Stimulated activated CD8-positive, alpha-beta memory T cell treated with anti-CD3 and anti-CD28 coated beads, Interleukin-7, amount 100 ng/mL, for 1 hour (primary cell): ENCODE measurements around the gene SUMF1.

ENCODE experiments used
- DNase-seq, 2 donors: peaks; one replicate each; pipeline ENCODE4 v3.0.0-alpha.2; 2020; ENCODE audit warnings: low read depth in 2 of 2

Gene SUMF1

DNA sequence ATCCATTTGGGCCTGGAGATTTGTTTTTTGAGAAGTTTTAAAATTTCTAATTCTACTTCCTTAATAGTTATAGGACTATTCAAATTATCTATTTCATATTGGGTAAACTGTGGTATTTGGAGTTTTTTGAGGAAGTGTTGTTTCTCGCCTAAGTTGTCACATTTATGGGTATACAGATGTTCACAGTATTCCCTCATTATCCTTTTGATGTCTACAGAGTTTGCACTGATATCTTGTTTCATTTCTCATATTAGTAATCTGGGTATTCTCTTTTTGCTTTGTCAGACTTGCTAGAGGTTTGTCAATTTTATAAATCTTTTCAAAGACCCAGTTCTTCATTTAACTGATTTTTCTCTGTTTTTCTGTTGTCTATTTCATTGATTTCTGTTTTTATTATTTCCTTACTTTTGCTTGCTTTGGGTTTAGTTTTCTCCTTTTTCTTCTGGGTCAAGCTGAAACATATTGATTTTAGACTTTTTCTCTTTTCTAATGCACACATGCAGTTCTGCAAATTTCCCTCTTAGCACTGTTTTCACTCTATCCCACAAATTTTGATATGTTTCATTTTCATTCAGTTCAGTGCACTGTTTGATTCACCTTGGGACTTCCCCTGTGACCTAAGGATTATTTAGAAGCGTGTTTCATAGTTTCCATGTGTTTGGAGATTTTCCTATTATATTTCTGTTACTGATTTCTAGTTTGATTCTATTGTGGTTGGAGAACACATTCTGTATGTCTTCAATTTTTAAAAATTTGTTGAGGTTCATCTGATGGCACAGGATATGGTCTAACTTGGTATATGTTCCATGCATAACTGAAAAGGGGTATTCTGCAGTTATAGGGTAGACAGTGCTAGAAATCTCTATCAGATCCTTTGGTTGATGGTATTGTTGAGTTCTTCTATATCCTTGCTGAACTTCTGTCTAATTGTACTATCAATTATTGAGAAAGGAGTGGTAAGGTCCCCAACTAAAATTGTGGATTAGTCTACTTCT, 79.6 kb downstream of the SUMF1 start:
- DNase-seq, result no peak

DNA sequence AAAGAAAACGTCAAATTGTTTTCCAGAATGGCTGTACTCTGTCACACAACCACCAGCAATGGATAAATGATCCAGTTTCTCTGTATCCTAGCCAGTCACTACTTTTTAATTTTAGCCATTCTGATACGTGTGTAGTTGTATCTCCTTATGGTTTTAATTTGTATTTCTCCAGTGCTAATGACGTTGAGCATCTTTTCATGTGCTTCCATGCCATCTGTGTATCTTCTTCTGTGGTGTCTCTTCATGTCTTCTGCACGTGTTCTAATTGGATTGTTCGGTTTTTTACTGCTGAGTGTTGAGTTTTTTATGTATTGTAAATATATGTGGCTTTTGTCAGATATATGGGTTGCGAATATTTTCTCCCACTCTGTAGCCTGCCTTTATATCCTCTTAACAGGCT, 81.9 kb downstream of the SUMF1 start:
- no peak for DNase-seq

DNA sequence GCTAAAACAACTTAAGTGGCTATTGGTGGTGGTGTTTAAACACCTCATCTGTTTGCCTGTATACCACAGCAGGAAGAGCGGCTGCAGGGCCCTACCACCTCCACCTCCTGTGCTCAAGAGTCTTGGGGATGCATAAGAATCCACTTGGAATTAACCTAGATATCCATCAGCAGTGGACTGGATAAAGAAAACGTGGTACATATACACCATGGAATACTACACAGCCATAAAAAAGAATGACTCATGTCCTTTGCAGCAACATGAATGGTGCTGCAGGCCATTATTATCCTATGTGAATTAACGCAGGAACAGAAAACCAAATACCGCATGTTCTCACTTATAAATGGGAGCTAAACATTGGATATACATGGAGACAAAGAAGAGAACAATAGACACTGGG, 87.1 kb downstream of the SUMF1 start:
- no peak for DNase-seq

DNA sequence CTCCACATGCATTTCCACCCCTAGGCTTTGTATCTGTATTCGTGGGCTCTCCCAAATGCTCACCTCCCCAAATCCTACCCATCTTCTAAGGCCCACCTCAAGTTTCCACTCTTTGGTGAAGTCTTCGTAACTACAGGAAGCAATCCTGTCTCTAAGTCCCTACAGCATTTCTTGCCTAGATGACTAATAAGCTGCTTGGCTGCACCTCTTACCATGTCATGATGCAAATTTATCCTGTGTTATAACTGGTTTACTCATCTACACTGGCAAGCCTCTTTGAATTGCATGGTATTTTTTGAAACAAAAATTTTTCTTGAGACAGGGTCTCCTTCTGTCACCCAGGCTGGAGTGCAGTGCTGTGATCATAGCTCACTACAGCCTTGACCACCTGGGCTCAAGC, 90.6 kb downstream of the SUMF1 start:
- DNase-seq, result no peak

DNA sequence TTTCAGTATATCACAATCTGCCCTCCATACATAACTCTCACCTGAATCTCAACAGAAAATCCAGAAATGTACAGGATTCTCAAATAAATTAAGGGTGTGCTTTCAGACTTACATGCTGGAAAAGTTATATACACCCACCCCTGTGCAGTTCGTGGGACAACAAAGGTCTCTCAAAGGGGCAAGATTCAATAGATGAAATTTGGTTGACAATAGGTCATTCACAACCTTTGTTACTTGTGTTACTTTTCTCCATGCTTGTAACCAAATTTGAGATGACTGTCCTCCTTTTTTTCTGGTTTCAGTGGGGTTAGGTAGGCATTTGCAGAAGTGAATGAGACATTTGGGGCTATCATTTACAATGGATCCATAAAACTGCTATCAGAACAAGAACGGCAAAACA, 91.2 kb downstream of the SUMF1 start:
- DNase-seq, result no peak

DNA sequence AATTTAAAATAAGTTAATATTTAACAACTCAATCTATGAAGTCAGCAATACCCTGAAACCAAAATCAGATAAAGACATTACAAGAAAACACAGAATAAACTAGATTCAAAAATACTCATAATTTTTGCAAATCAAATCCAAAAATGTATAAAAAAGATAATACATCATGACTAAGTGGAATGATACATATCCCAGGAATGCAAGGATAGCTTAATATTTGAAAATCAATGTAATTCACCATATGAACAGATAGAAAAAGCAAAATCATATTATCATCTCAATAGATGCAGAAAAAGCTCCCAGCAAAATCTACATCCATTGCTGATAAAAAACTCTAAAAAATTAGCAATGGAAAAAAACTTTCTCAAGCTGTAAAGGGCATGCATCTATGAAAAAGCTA, 93.4 kb downstream of the SUMF1 start:
- no peak for DNase-seq

DNA sequence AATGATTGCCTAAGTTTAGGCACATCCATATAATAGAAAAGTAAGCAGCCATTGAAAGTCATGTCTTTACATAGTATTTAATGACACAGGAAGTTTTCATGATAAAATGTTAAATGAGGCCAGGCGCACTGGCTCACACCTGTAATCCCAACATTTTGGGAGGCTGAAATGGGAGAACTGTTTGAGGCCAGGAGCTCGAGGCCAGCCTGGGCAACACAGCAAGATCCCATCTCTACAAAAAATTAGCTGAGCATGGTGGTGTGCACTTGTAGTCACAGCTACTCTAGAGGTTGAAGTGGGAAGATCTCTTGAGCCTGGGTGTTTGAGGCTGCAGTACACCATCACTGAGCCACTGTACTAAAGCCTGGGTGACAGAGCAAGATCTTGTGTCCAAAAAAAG, 104.5 kb downstream of the SUMF1 start:
- DNase-seq, result no peak

DNA sequence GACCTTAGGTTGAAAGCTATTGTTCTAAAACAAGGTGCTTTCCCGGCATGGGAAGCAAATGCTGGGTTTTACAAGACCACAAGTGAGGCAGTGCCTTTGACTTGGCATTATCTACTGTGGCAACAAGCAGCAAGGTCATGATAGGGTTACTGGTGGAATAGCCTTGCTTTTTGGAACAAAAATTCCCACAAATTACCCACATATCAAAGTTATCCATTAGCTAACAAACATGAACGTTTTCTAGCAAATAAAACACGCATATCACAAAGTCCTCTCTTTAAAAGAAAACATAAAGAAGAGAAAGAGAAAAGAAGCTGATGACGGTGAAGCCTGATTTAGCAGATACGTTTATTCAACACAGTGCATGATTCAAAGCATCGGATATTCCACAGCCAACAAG, 106.3 kb downstream of the SUMF1 start:
- no peak for DNase-seq

DNA sequence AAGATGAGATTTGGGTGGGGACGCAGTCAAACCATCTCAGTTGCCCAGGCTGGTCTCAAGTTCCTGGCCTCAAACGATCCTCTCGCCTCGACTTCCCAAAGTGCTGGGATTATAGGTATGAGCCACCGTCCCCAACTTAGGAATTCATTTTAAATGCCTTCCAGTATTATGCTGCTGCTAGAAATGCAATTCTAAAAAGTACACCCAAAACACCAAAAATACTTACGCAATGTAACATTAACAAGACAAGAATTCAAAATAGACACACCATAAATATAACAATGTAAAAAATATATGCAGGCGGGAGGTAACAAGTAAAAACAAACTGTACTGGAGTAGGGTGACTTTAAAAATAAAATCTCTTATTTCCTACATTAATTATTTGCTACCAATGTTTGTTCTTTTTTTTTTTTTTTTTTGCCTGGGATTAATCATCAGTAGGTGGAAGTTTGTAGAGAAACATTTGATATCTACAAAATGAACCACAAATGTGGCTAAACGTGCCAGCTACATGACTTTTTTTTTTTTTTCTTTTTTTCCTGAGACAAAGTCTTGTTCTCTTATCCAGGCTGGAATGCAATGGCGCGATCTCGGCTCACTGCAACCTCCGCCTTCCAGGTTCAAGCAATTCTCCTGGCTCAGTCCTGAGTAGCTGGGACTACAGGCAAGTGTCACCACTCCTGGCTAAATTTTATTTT, 107.1 kb downstream of the SUMF1 start:
- DNase-seq, result no peak

DNA sequence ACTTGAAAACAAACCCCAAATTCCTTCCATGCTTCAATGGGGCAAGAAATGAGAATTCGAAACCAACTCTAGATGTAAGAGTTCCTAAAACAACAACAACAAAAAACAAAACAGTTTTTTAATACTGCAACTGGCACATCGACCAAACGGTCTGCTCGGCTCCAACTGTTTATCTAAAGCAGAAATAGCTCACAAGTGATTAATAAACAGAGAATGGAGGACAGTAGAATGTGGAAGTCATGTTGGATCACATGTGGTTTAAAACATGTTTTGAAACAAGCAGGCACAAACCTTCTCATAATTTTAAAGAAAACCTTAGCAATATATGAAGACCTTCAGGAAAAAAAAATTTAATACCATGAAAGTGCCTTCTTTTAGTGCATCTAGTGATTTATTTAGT, 108.8 kb downstream of the SUMF1 start:
- DNase-seq, result no peak

DNA sequence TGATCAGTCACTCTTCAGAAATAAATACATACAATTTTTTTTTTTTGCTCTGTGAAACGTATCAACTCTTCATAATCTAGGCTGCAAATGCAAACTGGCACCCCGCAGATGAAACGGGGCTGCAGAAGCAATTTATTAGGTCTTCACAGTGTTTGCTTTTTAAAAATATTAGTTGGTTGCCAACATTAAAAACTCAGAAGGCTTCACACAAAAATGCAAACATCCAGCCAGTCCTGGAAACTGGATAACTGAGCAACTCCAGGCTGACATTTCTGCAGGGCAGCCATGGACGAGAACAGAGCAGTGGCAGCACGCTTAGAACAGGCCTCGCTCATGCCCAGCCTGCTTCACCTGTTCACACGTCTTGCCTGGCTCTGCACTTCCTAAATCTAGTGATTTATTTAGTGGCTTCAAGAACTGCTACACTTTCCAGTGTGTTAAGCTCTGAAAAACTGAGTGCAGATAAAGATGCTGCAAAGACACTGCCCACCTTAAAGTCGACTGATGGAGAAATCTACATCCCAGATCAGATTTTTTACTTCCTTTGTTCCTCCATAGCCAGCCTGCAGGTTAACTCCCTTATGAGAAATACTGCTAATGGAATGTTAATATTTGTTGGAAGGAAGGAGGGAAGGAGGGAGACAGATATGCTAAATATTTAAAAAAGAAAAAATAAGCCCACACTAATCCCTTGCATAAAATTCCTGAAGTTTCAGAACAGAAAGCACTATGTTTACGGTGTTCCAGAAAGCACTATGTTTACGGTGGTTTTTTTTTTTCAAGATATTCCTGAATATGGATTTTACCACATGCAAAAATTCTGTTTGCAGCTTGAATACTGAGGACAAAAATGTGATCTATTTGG, 110.3 kb downstream of the SUMF1 start:
- DNase-seq, result no peak

DNA sequence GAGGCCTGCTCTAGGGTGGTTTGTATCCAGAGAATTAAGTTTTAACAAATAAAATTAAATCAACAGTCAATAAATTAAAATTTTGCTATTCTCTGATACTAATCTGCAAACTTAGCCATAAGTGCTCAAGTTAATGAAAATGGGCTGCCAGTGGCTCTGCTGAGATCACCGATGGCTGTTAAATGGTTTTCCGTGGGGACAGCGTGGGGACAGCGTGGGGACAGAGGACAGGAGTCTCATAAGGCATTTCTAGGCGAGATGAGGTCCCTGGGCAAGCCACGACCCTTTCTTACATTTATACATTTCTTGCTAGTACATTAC, 110.9 kb downstream of the SUMF1 start:
- DNase-seq, result no peak

DNA sequence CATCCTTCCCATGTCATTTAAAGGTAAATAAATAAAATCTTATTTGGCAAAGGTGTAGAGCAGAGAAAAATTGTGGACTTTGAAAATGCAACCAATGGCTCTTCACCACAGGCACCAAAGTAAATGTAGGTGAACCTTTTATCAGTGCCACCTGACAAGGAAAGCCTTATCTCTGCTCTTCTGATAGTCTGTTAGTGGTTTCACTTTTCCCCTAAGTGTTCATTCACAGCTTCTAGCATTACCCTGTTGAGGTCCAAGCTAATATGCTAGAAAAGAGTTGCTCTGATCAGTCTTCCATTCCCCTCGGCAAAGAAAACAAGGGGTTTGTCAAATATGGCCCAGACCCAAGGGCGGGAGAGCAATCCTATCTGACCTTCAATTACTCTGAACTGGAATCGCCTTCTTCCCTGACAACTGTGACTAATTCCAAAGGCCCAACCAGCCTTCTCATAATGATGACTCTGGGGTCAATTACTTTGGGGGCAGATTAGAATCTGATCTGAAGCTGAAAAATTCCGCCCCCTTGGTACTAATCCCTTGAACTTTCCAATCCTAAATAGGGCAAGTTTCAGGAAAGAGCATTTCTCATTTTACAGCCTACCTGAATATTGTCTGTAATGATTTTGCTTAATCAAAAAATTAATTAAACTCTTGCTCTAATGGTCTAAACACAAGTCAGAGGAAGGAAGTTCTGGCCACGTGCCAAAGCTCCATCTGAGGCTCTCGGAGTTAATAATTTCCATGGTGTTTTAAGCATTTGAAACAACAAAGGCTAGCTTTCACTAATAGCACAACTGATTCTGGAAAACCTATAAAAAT, 111.5 kb downstream of the SUMF1 start:
- DNase-seq, result no peak

DNA sequence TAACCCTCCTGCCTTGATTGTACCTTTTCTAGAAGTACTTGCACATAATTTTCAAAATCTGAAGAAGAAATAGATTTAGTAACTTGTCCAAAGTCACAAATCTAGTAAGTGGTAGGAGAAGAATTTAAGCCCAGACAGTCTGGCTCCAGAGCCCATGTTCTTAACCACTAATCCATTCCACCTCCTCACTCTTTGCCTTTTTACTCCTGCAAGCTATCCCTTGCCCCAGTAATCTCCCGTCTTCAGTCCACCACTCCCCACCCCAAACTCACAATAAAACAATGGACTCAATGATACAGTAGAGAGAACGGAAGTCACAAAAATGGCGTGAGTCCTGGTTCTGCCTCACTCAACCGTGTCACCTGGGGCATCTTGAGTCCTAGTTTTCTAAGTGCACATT, 115.2 kb downstream of the SUMF1 start:
- no peak for DNase-seq

DNA sequence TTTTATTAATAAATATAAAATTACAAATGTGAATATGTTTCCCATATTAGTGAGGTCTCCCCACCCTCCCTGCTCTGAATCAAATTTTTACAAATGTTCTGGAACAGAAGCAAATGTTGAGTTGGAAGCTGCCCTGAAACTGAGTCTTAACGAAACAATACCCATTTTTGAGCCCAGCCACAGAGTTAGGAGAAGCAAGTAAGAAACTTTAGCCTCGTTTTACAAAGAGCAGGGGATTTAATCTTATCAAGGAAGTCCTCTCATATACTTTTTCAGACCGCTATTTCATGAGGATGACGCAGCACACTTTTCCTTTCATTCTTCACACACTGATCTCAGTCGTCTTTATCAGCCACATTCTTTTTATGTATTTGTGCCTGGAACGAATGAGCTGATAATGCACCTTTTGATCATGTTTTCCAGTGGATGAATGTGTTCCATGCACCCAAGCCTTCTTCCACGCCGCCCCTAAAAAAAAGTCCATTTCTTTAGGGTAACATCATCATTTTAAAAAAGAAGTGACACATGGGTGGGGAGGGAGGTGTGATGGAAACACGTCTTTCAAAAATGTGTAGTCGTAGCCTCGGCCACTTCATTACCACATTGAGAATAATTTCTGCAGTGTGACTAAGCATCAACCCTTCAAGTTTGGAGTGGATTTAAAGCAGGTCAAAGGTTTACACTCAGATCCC, 115.8 kb downstream of the SUMF1 start:
- no peak for DNase-seq

DNA sequence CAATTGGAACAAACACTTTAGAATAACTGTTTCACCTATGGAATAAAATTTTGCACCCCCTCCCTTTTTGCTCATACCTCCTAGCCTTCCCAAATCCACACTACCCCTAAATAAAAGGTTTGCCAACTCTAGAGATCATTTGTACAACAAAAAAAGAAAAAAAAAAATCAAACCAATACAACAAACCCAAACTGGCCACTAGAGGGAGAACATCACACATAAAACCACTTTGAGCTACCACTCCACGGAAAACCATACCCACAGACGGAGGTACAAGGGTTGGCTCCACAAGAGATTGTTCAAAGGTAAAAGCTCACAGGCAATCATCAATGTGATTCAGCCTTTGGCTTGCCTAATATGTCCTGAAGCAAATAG, 116.3 kb downstream of the SUMF1 start:
- no peak for DNase-seq

DNA sequence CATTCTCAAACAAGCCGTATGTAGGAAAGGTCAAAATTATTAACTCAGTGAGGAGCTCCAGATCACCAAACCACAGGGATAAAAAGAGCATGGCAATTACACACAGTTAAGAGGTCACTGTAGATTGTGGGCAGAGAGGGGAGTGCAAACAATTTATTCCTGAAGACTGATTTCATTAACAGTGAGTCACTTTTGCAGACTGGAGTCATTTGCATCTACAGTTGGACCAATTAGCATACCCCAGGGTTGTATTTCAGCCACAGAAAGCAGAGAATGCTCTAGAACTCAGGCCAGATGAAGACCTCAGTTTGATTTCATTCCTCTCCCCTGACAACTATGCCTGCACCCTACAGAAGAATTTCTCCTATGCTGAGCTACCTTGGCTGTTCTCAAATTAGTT, 123.8 kb downstream of the SUMF1 start:
- no peak for DNase-seq

DNA sequence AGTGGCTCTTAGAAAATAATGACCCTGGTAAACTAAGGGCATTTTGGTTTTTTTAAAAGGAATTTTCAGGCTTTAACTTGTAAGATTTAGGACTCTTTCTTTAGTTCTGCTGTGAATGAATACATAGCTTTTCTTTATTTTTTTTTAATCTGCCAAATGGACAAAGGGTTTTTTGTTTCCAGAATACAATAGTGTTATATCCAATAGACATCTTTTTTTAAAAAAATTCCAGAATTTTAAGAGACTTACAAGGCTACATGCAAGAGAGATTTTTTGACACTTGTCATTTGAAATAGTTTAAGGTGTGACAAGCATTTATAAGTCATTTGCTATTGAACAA, 125.8 kb downstream of the SUMF1 start:
- no peak for DNase-seq

DNA sequence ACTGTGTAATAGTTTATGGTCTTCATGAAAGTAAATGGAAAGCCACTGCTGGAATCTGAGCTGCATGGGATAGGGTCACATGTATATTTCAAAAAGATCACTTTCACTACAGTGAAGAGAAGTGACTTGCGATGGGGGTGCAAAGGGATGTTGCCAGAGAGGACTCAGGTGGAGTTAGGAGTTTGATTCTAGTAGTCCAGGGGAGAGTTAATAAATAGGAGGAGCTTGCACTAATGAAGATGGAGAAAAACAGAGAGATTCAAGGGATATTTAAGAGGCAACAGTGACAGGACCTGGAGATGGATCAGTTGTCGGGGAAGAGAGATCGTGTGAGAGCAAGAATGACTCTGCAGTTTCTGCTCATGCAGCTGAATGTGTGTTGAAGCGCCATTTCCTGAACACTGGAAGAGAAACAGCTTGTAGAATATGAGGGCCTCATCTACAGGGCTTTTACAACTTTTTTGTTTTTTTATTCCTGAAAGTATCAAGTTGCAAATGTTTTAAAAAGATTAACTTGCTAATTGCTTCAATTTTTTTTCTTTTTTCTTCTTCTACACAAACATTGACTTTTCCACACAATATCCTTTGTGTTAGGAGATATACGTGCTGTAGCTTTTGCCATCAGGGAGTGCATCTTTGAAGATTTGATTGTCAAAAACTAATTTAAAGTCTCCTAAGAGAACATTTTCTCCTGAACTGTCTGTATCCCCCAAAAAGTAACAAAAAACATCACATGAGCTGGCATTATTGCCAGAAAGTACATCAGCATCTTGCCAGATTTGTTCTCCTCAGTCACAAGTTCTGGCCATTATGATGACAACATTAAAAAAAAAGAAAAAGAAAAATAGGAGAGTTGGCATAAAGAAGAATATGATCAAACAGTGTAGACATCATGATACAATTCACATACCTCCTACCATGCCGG, 126.4 kb downstream of the SUMF1 start:
- DNase-seq, result no peak

DNA sequence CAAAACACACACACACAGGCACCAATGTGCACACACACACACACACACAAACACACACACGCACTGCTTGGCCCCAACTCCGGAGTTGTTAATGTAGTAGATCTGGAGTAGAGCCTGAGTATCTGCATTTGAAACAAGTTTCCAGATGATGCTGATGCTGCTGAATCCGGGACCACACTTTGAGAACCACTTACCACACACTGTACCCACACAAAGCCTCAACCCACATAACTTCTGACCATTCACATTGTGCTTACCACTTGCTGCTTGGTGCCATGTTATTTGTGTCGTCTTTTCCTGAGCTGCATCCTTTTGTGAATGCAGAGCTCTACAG, 127.0 kb downstream of the SUMF1 start:
- no peak for DNase-seq
